Mucosa of descending colon (tissue), 3 donors: ENCODE results near the gene PLXDC2. TPM values are rescaled to one million over a fixed set of nuclear protein-coding genes. Genes with fewer than 3 reads are reported as not detected.
A peak's percentile ranks its signal among the peaks of the same experiment; 100 is the strongest.

Experiments used
- ATAC-seq: fragments of 200-7000 bp; cut with Tn5 transposase; one replicate; pipeline ENCODE4 v1.9.1; 2020; ENCODE audit warnings: mild to moderate bottlenecking, moderate library complexity
- DNase-seq, 3 donors: peaks; one replicate each; pipeline ENCODE4 v3.0.0-alpha.2; 2020
- H3K36me3 ChIP-seq: fragments of 200-600 bp; one replicate; pipeline ENCODE4 v1.8.0; 2021; ENCODE audit warnings: low read depth, mild to moderate bottlenecking
- H3K4me1 ChIP-seq: fragments of 200-600 bp; one replicate; pipeline ENCODE4 v1.8.0; 2021; ENCODE audit warnings: low read depth, mild to moderate bottlenecking
- H3K4me3 ChIP-seq: fragments of 200-600 bp; one replicate; pipeline ENCODE4 v1.8.0; 2021; ENCODE audit warnings: mild to moderate bottlenecking
- H3K9me3 ChIP-seq: fragments of 200-600 bp; one replicate; pipeline ENCODE4 v1.8.0; 2021; ENCODE audit warnings: mild to moderate bottlenecking
- CTCF ChIP-seq: fragments of 200-600 bp; IDR thresholded peaks from one replicate; pipeline ENCODE4 v1.8.0; 2022; ENCODE audit warnings: antibody characterized with exemption, mild to moderate bottlenecking
- intact Hi-C, 2 donors: fragments of 100-400 bp; cut with DNase I in 1 of 2; cut with micrococcal nuclease in 1 of 2; formaldehyde crosslinking; loops; one replicate each; pipeline versions ENCODE4 v1.11.0 to v1.11.1; 2022; cut with DNase I, micrococcal nuclease
- total RNA-seq, 3 donors: library from RNA; stranded (reverse); fragmentation: NEBNext Ultra II Directional in 2 of 3; extraction: Animal tissue kit (Norgen Biotek cat#: 25700) in 2 of 3; gene quantifications; one replicate each; pipeline versions ENCODE4 v1.2.1 to v1.2.4, GENCODE V29; 2021 to 2023
- donor health status: DM: no; HTN: no; CAD: no; lungs with moderate emphysema.
- donor health status: DM: no; HTN: no; CAD: no.
- donor health status: DM: no; HTN: yes; CAD: no.

The PLXDC2 gene
- total RNA-seq, 3 donors from 2014 or later, result 19.9 to 31.6 (median 30.3) TPM

GRCh38 chr10:19778996-19779395 lies 37.2 kb upstream of the PLXDC2 start:
- ATAC-seq, result no peak
- no peaks in the 10 kb centered on the region for H3K4me1 ChIP-seq
- intact Hi-C loops, result no loop called here
- no peak overlapping the region for H3K4me3 ChIP-seq
- no peaks in the 10 kb centered on the region for H3K9me3 ChIP-seq
- no peak for DNase-seq
- TF ChIP-seq CTCF, result no peak
- no peaks in the 10 kb centered on the region for H3K36me3 ChIP-seq

GRCh38 chr10:19782430-19783089 lies 33.7 kb upstream of the PLXDC2 start:
- no peak for TF ChIP-seq CTCF
- H3K36me3 ChIP-seq, result no peaks in the 10 kb centered on the region
- H3K9me3 ChIP-seq, result no peaks in the 10 kb centered on the region
- DNase-seq (no peak), ATAC-seq (no peak)
- H3K4me3 ChIP-seq, result no peak overlapping the region
- intact Hi-C loops, result no loop called here
- no peaks in the 10 kb centered on the region for H3K4me1 ChIP-seq

- intact Hi-C loops, result no loop called here
- Histone ChIP-seq H3K9me3 (no peaks in the 10 kb centered on the region), H3K36me3 (no peaks in the 10 kb centered on the region), H3K4me3 (no peak overlapping the region), H3K4me1 (no peaks in the 10 kb centered on the region)
- DNase-seq (no peak), ATAC-seq (no peak)
- TF ChIP-seq CTCF, result no peak
Measured at GRCh38 chr10:19783721-19784120, 32.5 kb upstream of the PLXDC2 start.

- Histone ChIP-seq H3K9me3 (no peaks in the 10 kb centered on the region), H3K36me3 (no peaks in the 10 kb centered on the region), H3K4me3 (no peak overlapping the region), H3K4me1 (no peaks in the 10 kb centered on the region)
- TF ChIP-seq CTCF, result no peak
- DNase-seq (no peak), ATAC-seq (no peak)
- intact Hi-C loops, result no loop called here
Measured at GRCh38 chr10:19785366-19785765, 30.9 kb upstream of the PLXDC2 start.

GRCh38 chr10:19788075-19788686 lies 28.1 kb upstream of the PLXDC2 start:
- H3K4me1 ChIP-seq, result no peaks in the 10 kb centered on the region
- TF ChIP-seq CTCF, result peak; percentile 39
- ATAC-seq (peak; percentile 43), DNase-seq (peak in 1 of 3 donors; percentile 77)
- H3K4me3 ChIP-seq, result no peak overlapping the region
- no peaks in the 10 kb centered on the region for H3K36me3 ChIP-seq
- intact Hi-C loops, result no loop called here
- H3K9me3 ChIP-seq, result no peaks in the 10 kb centered on the region
